H1 (cell line): ENCODE measurements around the gene GLIPR1. TPM values are rescaled to one million over a fixed set of nuclear protein-coding genes. Genes with fewer than 3 reads are reported as not detected.

Experiments
- CTCF ChIA-PET: fragments of 300-600 bp; sonication (Branson Sonifier 250); formaldehyde crosslinking; loops from one replicate; lab custom pipeline; 2021; ENCODE audit not compliant: partially characterized antibody; lab: Charles Lee
- POLR2A ChIA-PET: fragments of 300-600 bp; sonication (Branson Sonifier 250); formaldehyde crosslinking; loops from one replicate; lab custom pipeline; 2021; ENCODE audit warnings: inconsistent platforms; ENCODE audit not compliant: partially characterized antibody; lab: Charles Lee
- DNase-seq, 2 experiments: peaks; one replicate each; pipeline versions ENCODE4 v3.0.0 to v3.0.0-alpha.2; 2010 to 2022; ENCODE audit warnings: low spot score in 2 of 2, low read depth in 1 of 2, mixed read lengths in 1 of 2
- FAIRE-seq: peaks from 2 replicates; lab custom pipeline; 2011; peaks lifted over from hg19 to GRCh38; lab: Jason Lieb, UNC
- H2AFZ ChIP-seq: 2 replicates; pipeline ENCODE4 v1.8.1; 2012; ENCODE audit warnings: low read length, inconsistent platforms
- H2AK5ac ChIP-seq: 2 replicates; pipeline ENCODE4 v1.6.1; 2013; ENCODE audit warnings: low read depth, low read length
- H2BK120ac ChIP-seq: replicated peaks from 2 replicates; pipeline ENCODE3; 2013; ENCODE audit warnings: low read depth, low read length, inconsistent platforms
- H2BK12ac ChIP-seq: 2 replicates; pipeline ENCODE4 v1.6.1; 2013; ENCODE audit warnings: low read depth, low read length
- H2BK15ac ChIP-seq: 2 replicates; pipeline ENCODE4 v1.6.1; 2013; ENCODE audit warnings: low read length
- H2BK20ac ChIP-seq: 2 replicates; pipeline ENCODE4 v1.6.1; 2013; ENCODE audit warnings: low read length
- H2BK5ac ChIP-seq: 2 replicates; pipeline ENCODE4 v1.6.1; 2013; ENCODE audit warnings: low read depth, low read length
- H3K14ac ChIP-seq: 2 replicates; pipeline ENCODE4 v1.6.1; 2013; ENCODE audit warnings: inconsistent platforms; ENCODE audit not compliant: insufficient read length
- H3K18ac ChIP-seq: 2 replicates; pipeline ENCODE4 v1.6.1; 2013; ENCODE audit warnings: low read length; ENCODE audit errors: extremely low read depth
- H3K23ac ChIP-seq: 2 replicates; pipeline ENCODE4 v1.6.1; 2013; ENCODE audit warnings: inconsistent platforms; ENCODE audit not compliant: insufficient read length
- H3K23me2 ChIP-seq: 2 replicates; pipeline ENCODE4 v1.6.1; 2013; ENCODE audit warnings: low read depth, low read length
- H3K27ac ChIP-seq: 2 replicates; pipeline ENCODE4 v1.6.1; 2011; ENCODE audit warnings: low read depth, low read length, inconsistent platforms
- H3K27me3 ChIP-seq, 4 experiments: replicated peaks in 1 of 4; 1 replicate in 1 of 4; 2 replicates in 3 of 4; pipeline versions ENCODE4 v1.6.1 to v1.8.1; 2011 to 2013; ENCODE audit warnings: low read length in 3 of 4, mild to moderate bottlenecking in 3 of 4, inconsistent platforms in 2 of 4, mixed read lengths in 2 of 4, moderate library complexity in 1 of 4; ENCODE audit not compliant: control insufficient read depth in 3 of 4, insufficient read depth in 3 of 4; ENCODE audit errors: extremely low read depth in 1 of 4
- H3K36me3 ChIP-seq, 4 experiments: 2 replicates each; pipeline versions ENCODE4 v1.6.1 to v1.8.1; 2011 to 2013; ENCODE audit warnings: mild to moderate bottlenecking in 4 of 4, low read length in 3 of 4, moderate library complexity in 2 of 4, control low read depth in 1 of 4, inconsistent platforms in 1 of 4; ENCODE audit not compliant: insufficient read depth in 4 of 4, control insufficient read depth in 2 of 4
- H3K4ac ChIP-seq: replicated peaks from 2 replicates; pipeline ENCODE3; 2013; ENCODE audit warnings: low read length, low read depth, mixed read lengths, inconsistent platforms; ENCODE audit not compliant: insufficient read length
- H3K4me1 ChIP-seq, 4 experiments: replicated peaks in 1 of 4; 1 replicate in 1 of 4; 2 replicates in 3 of 4; pipeline versions ENCODE4 v1.6.1 to v1.8.1; 2011 to 2013; ENCODE audit warnings: low read length in 3 of 4, inconsistent platforms in 2 of 4, mixed read lengths in 1 of 4; ENCODE audit not compliant: insufficient read depth in 4 of 4, control insufficient read depth in 3 of 4
- H3K4me2 ChIP-seq, 2 experiments: 2 replicates each; pipeline versions ENCODE4 v1.6.1 to v1.8.1; 2011 to 2013; ENCODE audit warnings: low read depth in 2 of 2, low read length in 2 of 2, control low read depth in 1 of 2, inconsistent platforms in 1 of 2, mild to moderate bottlenecking in 1 of 2; ENCODE audit not compliant: insufficient read depth in 1 of 2
- H3K4me3 ChIP-seq, 4 experiments: fragments of 200-600, 300-600 bp in 1 of 4; sonication (generic), shearing (Covaris generic), sonication (Bioruptor Twin) in 1 of 4; 2 replicates each; pipeline versions ENCODE4 v1.5.1 to v1.8.1; 2011 to 2016; ENCODE audit warnings: low read length in 4 of 4, low read depth in 3 of 4, control low read depth in 2 of 4, inconsistent platforms in 2 of 4, mild to moderate bottlenecking in 2 of 4, mixed read lengths in 1 of 4, moderate library complexity in 1 of 4; ENCODE audit not compliant: insufficient read depth in 2 of 4; ENCODE audit errors: extremely low read depth in 1 of 4
- H3K56ac ChIP-seq: replicated peaks from 2 replicates; pipeline ENCODE3; 2013; ENCODE audit warnings: low read depth, mild to moderate bottlenecking, mixed read lengths, low read length, inconsistent platforms; ENCODE audit not compliant: insufficient read length
- H3K79me1 ChIP-seq: 2 replicates; pipeline ENCODE4 v1.6.1; 2013; ENCODE audit warnings: low read depth, low read length, control low read depth
- H3K79me2 ChIP-seq, 2 experiments: 2 replicates each; pipeline versions ENCODE4 v1.6.1 to v1.8.1; 2012 to 2013; ENCODE audit warnings: low read length in 2 of 2, mild to moderate bottlenecking in 2 of 2, inconsistent platforms in 1 of 2; ENCODE audit not compliant: insufficient read depth in 2 of 2, control insufficient read depth in 1 of 2
- H3K9ac ChIP-seq, 4 experiments: replicated peaks in 1 of 4; 1 replicate in 1 of 4; 2 replicates in 3 of 4; pipeline versions ENCODE4 v1.6.1 to v1.8.1; 2011 to 2013; ENCODE audit warnings: low read depth in 3 of 4, low read length in 3 of 4, control low read depth in 2 of 4, mild to moderate bottlenecking in 2 of 4, moderate library complexity in 2 of 4, inconsistent platforms in 1 of 4; ENCODE audit errors: extremely low read depth in 1 of 4
- H3K9me3 ChIP-seq, 2 experiments: 2 replicates each; pipeline versions ENCODE4 v1.6.1 to v1.8.1; 2012 to 2013; ENCODE audit warnings: mild to moderate bottlenecking in 2 of 2, moderate library complexity in 2 of 2, control low read depth in 1 of 2, inconsistent platforms in 1 of 2, low read depth in 1 of 2, low read length in 1 of 2, mixed read lengths in 1 of 2; ENCODE audit not compliant: insufficient read depth in 2 of 2
- H4K20me1 ChIP-seq, 2 experiments: replicated peaks in 1 of 2; 2 replicates each; pipeline versions ENCODE3 to v1.8.1; 2011 to 2013; ENCODE audit warnings: inconsistent platforms in 2 of 2, low read length in 2 of 2, mild to moderate bottlenecking in 1 of 2; ENCODE audit not compliant: insufficient read depth in 2 of 2, control insufficient read depth in 1 of 2
- H4K5ac ChIP-seq: 2 replicates; pipeline ENCODE4 v1.6.1; 2013; ENCODE audit warnings: low read length, low read depth, mixed read lengths, inconsistent platforms; ENCODE audit not compliant: insufficient read length
- H4K8ac ChIP-seq: 2 replicates; pipeline ENCODE4 v1.8.0; 2013; ENCODE audit warnings: mild to moderate bottlenecking, moderate library complexity, low read length, inconsistent platforms; ENCODE audit not compliant: insufficient read depth; ENCODE audit errors: extremely low read depth
- H4K91ac ChIP-seq: replicated peaks from 2 replicates; pipeline ENCODE3; 2013; ENCODE audit warnings: low read length, mixed read lengths, inconsistent platforms; ENCODE audit not compliant: insufficient read length
- ATF3 ChIP-seq: IDR thresholded peaks from 2 replicates; pipeline ENCODE4 v1.6.1; 2011; ENCODE audit warnings: low read depth, mild to moderate bottlenecking, low read length; ENCODE audit not compliant: insufficient read depth
- CTBP2 ChIP-seq: IDR thresholded peaks from 2 replicates; pipeline ENCODE4 v1.7.0; 2011; ENCODE audit warnings: borderline replicate concordance, mild to moderate bottlenecking, moderate library complexity, mixed read lengths, low read length; ENCODE audit not compliant: insufficient read depth, insufficient read length
- E2F6 ChIP-seq: IDR thresholded peaks from 2 replicates; pipeline ENCODE4 v1.6.1; 2012; ENCODE audit warnings: inconsistent platforms
- KDM1A ChIP-seq: fragments of 200-600, 300-600 bp; sonication (generic); IDR thresholded peaks from 2 replicates; pipeline ENCODE4 v1.7.1; 2016; ENCODE audit warnings: mild to moderate bottlenecking, low read length, borderline replicate concordance
- NRF1 ChIP-seq: IDR thresholded peaks from 2 replicates; pipeline ENCODE4 v1.6.1; 2011; ENCODE audit warnings: mild to moderate bottlenecking, low read depth, low read length, improper control_type of control experiment
- SIN3A ChIP-seq, 2 experiments: IDR thresholded peaks in 1 of 2; conservative IDR thresholded peaks in 1 of 2; 2 replicates each; pipeline ENCODE4 v1.6.1; 2011 to 2012; ENCODE audit warnings: low read length in 2 of 2, improper control_type of control experiment in 1 of 2, low read depth in 1 of 2, mild to moderate bottlenecking in 1 of 2
- SP2 ChIP-seq: IDR thresholded peaks from 2 replicates; pipeline ENCODE4 v1.6.1; 2012; ENCODE audit warnings: mild to moderate bottlenecking, low read length, inconsistent platforms
- ZNF274 ChIP-seq: IDR thresholded peaks from 2 replicates; pipeline ENCODE4 v1.7.0; 2012; ENCODE audit warnings: low read length, borderline replicate concordance; ENCODE audit errors: extremely low read depth
- polyA plus RNA-seq, 7 experiments: library from polyadenylated mRNA; depleted of rRNA in 3 of 7; stranded (reverse) in 5 of 7; unstranded in 2 of 7; fragments of >200 nt in 5 of 7; fragments of 200-250 nt in 2 of 7; gene quantifications; 1 replicate in 5 of 7; 2 replicates in 1 of 7; 4 replicates in 1 of 7; pipeline versions ENCODE4 v1.2.1 to v1.2.3, GENCODE V29; 2011 to 2013; ENCODE audit warnings: missing spikeins in 2 of 7, mixed read lengths in 2 of 7
- total RNA-seq: library from RNA; stranded (reverse); fragmentation: NEBNext Ultra II Directional; extraction: Animal tissue kit (Norgen Biotek cat#: 25700); gene quantifications from 2 replicates; pipeline ENCODE4 v1.2.1, GENCODE V29; 2021

GLIPR1 gene
- total and polyA plus RNA-seq, 2 of the 8 experiments (the other 6 are each of a cell fraction or from before 2014, with no cell fraction given) = 0.23 to 1.5 TPM

- Histone ChIP-seq H3K79me1 (no peaks in the 10 kb centered on the region), H3K23ac (no peak overlapping the region), H3K9ac (no peak overlapping the region), H2AFZ (no peak overlapping the region), H3K4me3 (no peak overlapping the region), H3K18ac (no peak overlapping the region), H2BK5ac (no peak overlapping the region), H4K20me1 (no peaks in the 10 kb centered on the region), H3K4ac (no peak overlapping the region), H3K4me1 (no peaks in the 10 kb centered on the region), H3K23me2 (no peaks in the 10 kb centered on the region; the same call in 1 of the 2 replicates), H3K36me3 (no peaks in the 10 kb centered on the region), H4K91ac (no peak overlapping the region), H3K79me2 (no peaks in the 10 kb centered on the region), H2BK20ac (no peak overlapping the region), H2BK12ac (no peak overlapping the region), H2AK5ac (no peak overlapping the region), H3K27me3 (no peaks in the 10 kb centered on the region), H3K27ac (no peak overlapping the region), H3K14ac (no peak overlapping the region), H3K4me2 (no peak overlapping the region), H2BK120ac (no peak overlapping the region), H4K8ac (no peak overlapping the region), H2BK15ac (no peak overlapping the region), H4K5ac (no peak overlapping the region), H3K9me3 (peaks cover 0 to 4% of the 10 kb centered on the region in 2 experiments; a peak in 1 of 4 replicates), H3K56ac (no peak overlapping the region)
- DNase-seq (no peak), FAIRE-seq (no peak)
- TF ChIP-seq SP2 (no peak), ATF3 (no peak), KDM1A (no peak), SIN3A (conservative IDR thresholded peaks at IDR 0.05 in 1 of 2, IDR thresholded peaks at IDR 0.05 in 1 of 2; ENCODE audit: low read depth in 1 of 2, low read length in 2 of 2) (no peak), NRF1 (no peak), E2F6 (no peak), CTBP2 (no peak), ZNF274 (no peak)
- ChIA-PET CTCF (interaction anchor here (1.0 kb wide), 1 partner anchor 9 kb away, joined by 4 read pairs; no protein-coding TSS in a partner anchor), POLR2A (no interaction called here)
Measured at GRCh38 chr12:75446857-75447256, 33.7 kb upstream of the GLIPR1 start.
